Stimulated activated CD4-positive, alpha-beta T cell treated with anti-CD3 and anti-CD28 coated beads, TNF-alpha, amount 100 ng/mL, for 4 hours (primary cell): ENCODE measurements around the gene PARD3B.
"Not testable (repeated sequence)": the region's sequence is repeated elsewhere in the genome, so short reads cannot be mapped to it uniquely, and the experiment has no call there.

Experiments used
- DNase-seq, 3 experiments: peaks; one replicate each; pipeline ENCODE4 v3.0.0-alpha.2; 2020; ENCODE audit warnings: low read depth in 3 of 3

Gene PARD3B

GRCh38 chr2:205462681-205463345 is 917.5 kb downstream of the PARD3B start:
- no peak for DNase-seq

- DNase-seq = no peak
These were observed 918.3 kb downstream of the PARD3B start for GRCh38 chr2:205463466-205464025.

GRCh38 chr2:205464681-205465080 is 919.4 kb downstream of the PARD3B start:
- no peak for DNase-seq

GRCh38 chr2:205465791-205466190 is 920.5 kb downstream of the PARD3B start:
- no peak for DNase-seq

- DNase-seq = no peak
These were observed 926.5 kb downstream of the PARD3B start for GRCh38 chr2:205471776-205472175.

- DNase-seq = no peak
These were observed 928.5 kb downstream of the PARD3B start for GRCh38 chr2:205473791-205474190.

- DNase-seq = no peak
These were observed 929.6 kb downstream of the PARD3B start for GRCh38 chr2:205474741-205475415.

GRCh38 chr2:205475416-205475768 is 930.1 kb downstream of the PARD3B start:
- DNase-seq = no peak

GRCh38 chr2:205477016-205477705 is 931.9 kb downstream of the PARD3B start:
- DNase-seq = no peak

GRCh38 chr2:205481861-205482260 is 936.6 kb downstream of the PARD3B start:
- no peak for DNase-seq

GRCh38 chr2:205482399-205483081 is 937.3 kb downstream of the PARD3B start:
- no peak for DNase-seq

GRCh38 chr2:205483095-205483494 is 937.8 kb downstream of the PARD3B start:
- DNase-seq = no peak

- DNase-seq = no peak
These were observed 938.9 kb downstream of the PARD3B start for GRCh38 chr2:205484215-205484614.

- DNase-seq = no peak
These were observed 939.5 kb downstream of the PARD3B start for GRCh38 chr2:205484764-205485163.

- not testable (repeated sequence) for DNase-seq
These were observed 948.3 kb downstream of the PARD3B start for GRCh38 chr2:205493528-205493927.

- no peak for DNase-seq
These were observed 949.4 kb downstream of the PARD3B start for GRCh38 chr2:205494537-205495235.

GRCh38 chr2:205495819-205496218 is 950.5 kb downstream of the PARD3B start:
- no peak for DNase-seq

GRCh38 chr2:205496370-205496769 is 951.1 kb downstream of the PARD3B start:
- no peak for DNase-seq

- DNase-seq = no peak
These were observed 951.5 kb downstream of the PARD3B start for GRCh38 chr2:205496772-205497171.

GRCh38 chr2:205499006-205499405 is 953.7 kb downstream of the PARD3B start:
- DNase-seq = no peak

- DNase-seq = no peak
These were observed 954.8 kb downstream of the PARD3B start for GRCh38 chr2:205500065-205500464.
